Thymus (tissue), 11 donors: ENCODE measurements around the gene GATAD2B. TPM values are rescaled to one million over a fixed set of nuclear protein-coding genes. Genes with fewer than 3 reads are reported as not detected.

Source experiments
- DNase-seq, 9 donors: peaks; one replicate each; pipeline ENCODE4 v3.0.0-alpha.2; 2013; ENCODE audit warnings: low spot score in 9 of 9, low read depth in 6 of 9, missing footprints in 1 of 9
- H3K27ac ChIP-seq, 2 donors: one replicate each; pipeline ENCODE4 v1.5.1; 2013; ENCODE audit warnings: control low read depth in 1 of 2, low read depth in 1 of 2, low read length in 1 of 2, mild to moderate bottlenecking in 1 of 2, moderate library complexity in 1 of 2
- H3K27me3 ChIP-seq, 2 donors: one replicate each; pipeline ENCODE4 v1.5.1; 2013; ENCODE audit warnings: low read length in 1 of 2; ENCODE audit not compliant: control insufficient read depth in 2 of 2, insufficient read depth in 1 of 2
- H3K36me3 ChIP-seq, 2 donors: one replicate each; pipeline ENCODE4 v1.5.1; 2013; ENCODE audit warnings: low read length in 1 of 2, mild to moderate bottlenecking in 1 of 2, moderate library complexity in 1 of 2; ENCODE audit not compliant: control insufficient read depth in 2 of 2, insufficient read depth in 2 of 2
- H3K4me1 ChIP-seq, 2 donors: one replicate each; pipeline ENCODE4 v1.5.1; 2013; ENCODE audit warnings: low read length in 2 of 2; ENCODE audit not compliant: control insufficient read depth in 2 of 2, insufficient read depth in 2 of 2
- H3K4me3 ChIP-seq, 2 donors: one replicate each; pipeline ENCODE4 v1.5.1; 2013; ENCODE audit warnings: low read length in 2 of 2, control low read depth in 1 of 2, mild to moderate bottlenecking in 1 of 2
- H3K9me3 ChIP-seq, 2 donors: one replicate each; pipeline ENCODE4 v1.5.1; 2013; ENCODE audit warnings: low read length in 1 of 2, mild to moderate bottlenecking in 1 of 2; ENCODE audit not compliant: control insufficient read depth in 2 of 2, insufficient read depth in 1 of 2
- WGBS: extraction: QIAGEN DNeasy Blood & Tissue Kit; methylation state at CpG from one replicate; pipeline ENCODE4 v1.1.7; 2013; 5-methylcytosine and 5-hydroxymethylcytosine counted together
- polyA plus RNA-seq: library from polyadenylated mRNA; stranded (reverse); fragments of 200-250 nt; gene quantifications from one replicate; pipeline ENCODE4 v1.2.3, GENCODE V29; 2013
- total RNA-seq: library from RNA; stranded (reverse); fragments of 120-200 nt; gene quantifications from one replicate; pipeline ENCODE4 v1.2.4, GENCODE V29; 2013
- donor health status: healthy.

Gene GATAD2B
- total and polyA plus RNA-seq, 2 donors, result 6.6 to 11.9 TPM

- Histone ChIP-seq H3K27me3 (no peaks in the 10 kb centered on the region), H3K4me3 (no peak overlapping the region), H3K36me3 (peaks cover 12 to 33% of the 10 kb centered on the region in 2 donors), H3K4me1 (no peaks in the 10 kb centered on the region), H3K27ac (no peak overlapping the region), H3K9me3 (no peaks in the 10 kb centered on the region)
- 34% methylated on average over 3 of the region's 3 CpGs for WGBS
- DNase-seq, result peak in 1 of 9 donors; percentile 14
These were observed 34.2 kb downstream of the GATAD2B start for GRCh38 chr1:153888533-153888932.

- Histone ChIP-seq H3K9me3 (no peaks in the 10 kb centered on the region), H3K4me3 (no peak overlapping the region), H3K27me3 (no peaks in the 10 kb centered on the region), H3K27ac (no peak overlapping the region), H3K36me3 (peaks cover 12 to 26% of the 10 kb centered on the region in 2 donors), H3K4me1 (peaks cover 3 to 4% of the 10 kb centered on the region in 2 donors)
- DNase-seq, result no peak
- 99% methylated on average over 3 of the region's 3 CpGs for WGBS
These were observed 36.6 kb downstream of the GATAD2B start for GRCh38 chr1:153886127-153886526.

- Histone ChIP-seq H3K4me3 (no peak overlapping the region), H3K27me3 (no peaks in the 10 kb centered on the region), H3K27ac (no peak overlapping the region), H3K4me1 (peaks cover 3 to 10% of the 10 kb centered on the region in 2 donors), H3K9me3 (no peaks in the 10 kb centered on the region), H3K36me3 (peaks cover 4 to 16% of the 10 kb centered on the region in 2 donors)
- 98% methylated on average over 4 of the region's 4 CpGs for WGBS
- DNase-seq, result no peak
These were observed 39.5 kb downstream of the GATAD2B start for GRCh38 chr1:153883223-153883622.

GRCh38 chr1:153882296-153882912 is 40.4 kb downstream of the GATAD2B start:
- 95% methylated on average over 3 of the region's 3 CpGs for WGBS
- no peaks in the 10 kb centered on the region for H3K27me3 ChIP-seq
- no peaks in the 10 kb centered on the region for H3K9me3 ChIP-seq
- H3K4me3 ChIP-seq, result no peak overlapping the region
- H3K4me1 ChIP-seq, result peaks cover 3 to 10% of the 10 kb centered on the region in 2 donors
- H3K36me3 ChIP-seq, result peaks cover 4 to 17% of the 10 kb centered on the region in 2 donors
- peak overlapping the region in 1 of 2 donors; percentile 58 for H3K27ac ChIP-seq
- no peak for DNase-seq

GRCh38 chr1:153881751-153882150 is 41.0 kb downstream of the GATAD2B start:
- Histone ChIP-seq H3K4me1 (peaks cover 3 to 10% of the 10 kb centered on the region in 2 donors), H3K27ac (peak overlapping the region in 1 of 2 donors; percentile 68), H3K9me3 (no peaks in the 10 kb centered on the region), H3K4me3 (peak overlapping the region in 1 of 2 donors; percentile 8), H3K36me3 (peaks cover 0 to 11% of the 10 kb centered on the region in 2 donors), H3K27me3 (no peaks in the 10 kb centered on the region)
- DNase-seq, result no peak
- 70% methylated on average over 9 of the region's 9 CpGs for WGBS

- peak; percentile 7 to 66 (median 28) for DNase-seq
- H3K4me3 ChIP-seq, result no peak overlapping the region
- WGBS, result 36% methylated on average over 5 of the region's 5 CpGs
- H3K27ac ChIP-seq, result peak overlapping the region in 1 of 2 donors; percentile 68
- H3K4me1 ChIP-seq, result peaks cover 3 to 10% of the 10 kb centered on the region in 2 donors
- H3K9me3 ChIP-seq, result no peaks in the 10 kb centered on the region
- H3K36me3 ChIP-seq, result peaks cover 0 to 10% of the 10 kb centered on the region in 2 donors
- H3K27me3 ChIP-seq, result no peaks in the 10 kb centered on the region
These were observed 41.8 kb downstream of the GATAD2B start for GRCh38 chr1:153880962-153881361.

- DNase-seq, result no peak
- Histone ChIP-seq H3K4me3 (no peak overlapping the region), H3K4me1 (peaks cover 3 to 10% of the 10 kb centered on the region in 2 donors), H3K36me3 (peaks cover 0 to 13% of the 10 kb centered on the region in 2 donors), H3K9me3 (no peaks in the 10 kb centered on the region), H3K27ac (no peak overlapping the region), H3K27me3 (no peaks in the 10 kb centered on the region)
- over 99% methylated on average over 9 of the region's 9 CpGs for WGBS
These were observed 42.7 kb downstream of the GATAD2B start for GRCh38 chr1:153880024-153880423.

- no peaks in the 10 kb centered on the region for H3K27me3 ChIP-seq
- H3K27ac ChIP-seq, result no peak overlapping the region
- no peaks in the 10 kb centered on the region for H3K9me3 ChIP-seq
- no peak overlapping the region for H3K4me3 ChIP-seq
- DNase-seq, result no peak
- peaks cover 3 to 10% of the 10 kb centered on the region in 2 donors for H3K4me1 ChIP-seq
- 92% methylated on average over 1 of the region's 1 CpG for WGBS
- peaks cover 7 to 15% of the 10 kb centered on the region in 2 donors for H3K36me3 ChIP-seq
These were observed 45.7 kb downstream of the GATAD2B start for GRCh38 chr1:153877112-153877511.

GRCh38 chr1:153872934-153873333 is 49.8 kb downstream of the GATAD2B start:
- Histone ChIP-seq H3K9me3 (peaks cover 0 to 14% of the 10 kb centered on the region in 2 donors), H3K36me3 (peaks cover 17 to 18% of the 10 kb centered on the region in 2 donors), H3K4me1 (no peaks in the 10 kb centered on the region), H3K4me3 (no peak overlapping the region), H3K27me3 (no peaks in the 10 kb centered on the region), H3K27ac (no peak overlapping the region)
- no peak for DNase-seq
- 85% methylated on average over 2 of the region's 2 CpGs for WGBS
